ENCODE measurements around the gene ZBTB18. TPM values are rescaled to one million over a fixed set of nuclear protein-coding genes. Genes with fewer than 3 reads are reported as not detected.

ZBTB18 gene
- total RNA-seq, 6 experiments from 2014 or later, result 19.4 to 24.5 (median 22.0) TPM

- no peak for TF ChIP-seq CTCF (IDR thresholded peaks at IDR 0.05)
- Mint-ChIP-seq H3K27me3 (ENCODE audit: insufficient read depth) (peaks cover 32% of the 10 kb centered on the region), H3K4me1 (ENCODE audit: low read depth) (no peaks in the 10 kb centered on the region), H3K36me3 (ENCODE audit: low read depth) (peaks cover 13% of the 10 kb centered on the region), H3K4me3 (no peak overlapping the region), H3K27ac (no peak overlapping the region), H3K9me3 (peaks cover 14% of the 10 kb centered on the region; the same call in 1 of the 2 replicates)
- no peak for DNase-seq
Measured at GRCh38 chr1:244085891-244086290, 34.8 kb downstream of the ZBTB18 start.

- peaks cover 13% of the 10 kb centered on the region for H3K36me3 Mint-ChIP-seq (ENCODE audit: low read depth)
- H3K27me3 Mint-ChIP-seq (ENCODE audit: insufficient read depth), result peaks cover 26% of the 10 kb centered on the region
- H3K27ac Mint-ChIP-seq, result no peak overlapping the region
- no peak overlapping the region for H3K4me3 Mint-ChIP-seq
- H3K9me3 Mint-ChIP-seq, result peaks cover 14% of the 10 kb centered on the region; the same call in 1 of the 2 replicates
- no peak for TF ChIP-seq CTCF (IDR thresholded peaks at IDR 0.05)
- DNase-seq, result no peak
- peaks cover 9% of the 10 kb centered on the region for H3K4me1 Mint-ChIP-seq (ENCODE audit: low read depth)
Measured at GRCh38 chr1:244087021-244087560, 36.0 kb downstream of the ZBTB18 start.

GRCh38 chr1:244087611-244088010 is 36.5 kb downstream of the ZBTB18 start:
- H3K27me3 Mint-ChIP-seq (ENCODE audit: insufficient read depth), result peaks cover 21% of the 10 kb centered on the region
- TF ChIP-seq CTCF (IDR thresholded peaks at IDR 0.05), result no peak
- DNase-seq, result no peak
- peaks cover 13% of the 10 kb centered on the region for H3K36me3 Mint-ChIP-seq (ENCODE audit: low read depth)
- peaks cover 14% of the 10 kb centered on the region for H3K4me1 Mint-ChIP-seq (ENCODE audit: low read depth)
- H3K27ac Mint-ChIP-seq, result no peak overlapping the region
- H3K4me3 Mint-ChIP-seq, result no peak overlapping the region
- H3K9me3 Mint-ChIP-seq, result peaks cover 14% of the 10 kb centered on the region; the same call in 1 of the 2 replicates

GRCh38 chr1:244088161-244088560 is 37.1 kb downstream of the ZBTB18 start:
- no peak overlapping the region for H3K4me3 Mint-ChIP-seq
- no peak for TF ChIP-seq CTCF (IDR thresholded peaks at IDR 0.05)
- no peak overlapping the region for H3K27ac Mint-ChIP-seq
- H3K4me1 Mint-ChIP-seq (ENCODE audit: low read depth), result peaks cover 20% of the 10 kb centered on the region
- H3K36me3 Mint-ChIP-seq (ENCODE audit: low read depth), result peaks cover 13% of the 10 kb centered on the region
- no peak for DNase-seq
- H3K27me3 Mint-ChIP-seq (ENCODE audit: insufficient read depth), result peaks cover 16% of the 10 kb centered on the region; the same call in 1 of the 2 replicates
- peaks cover 14% of the 10 kb centered on the region; the same call in 1 of the 2 replicates for H3K9me3 Mint-ChIP-seq

GRCh38 chr1:244089561-244089960 is 38.5 kb downstream of the ZBTB18 start:
- H3K27me3 Mint-ChIP-seq (ENCODE audit: insufficient read depth), result peaks cover 4% of the 10 kb centered on the region; the same call in 1 of the 2 replicates
- H3K36me3 Mint-ChIP-seq (ENCODE audit: low read depth), result peaks cover 13% of the 10 kb centered on the region
- peaks cover 14% of the 10 kb centered on the region; the same call in 1 of the 2 replicates for H3K9me3 Mint-ChIP-seq
- no peak for TF ChIP-seq CTCF (IDR thresholded peaks at IDR 0.05)
- peaks cover 20% of the 10 kb centered on the region for H3K4me1 Mint-ChIP-seq (ENCODE audit: low read depth)
- no peak for DNase-seq
- H3K4me3 Mint-ChIP-seq, result no peak overlapping the region
- no peak overlapping the region for H3K27ac Mint-ChIP-seq
